HUES64 (cell line): ENCODE data around the gene PARM1.

Experiments
- H3K27ac ChIP-seq: 2 replicates; pipeline ENCODE4 v1.7.0; 2013; ENCODE audit warnings: low read depth, low read length, inconsistent platforms
- H3K27me3 ChIP-seq: 2 replicates; pipeline ENCODE4 v1.6.1; 2013; ENCODE audit warnings: mild to moderate bottlenecking, low read length; ENCODE audit not compliant: insufficient read depth
- H3K36me3 ChIP-seq: 2 replicates; pipeline ENCODE4 v1.6.1; 2013; ENCODE audit warnings: mild to moderate bottlenecking, low read length; ENCODE audit not compliant: insufficient read depth
- H3K4me1 ChIP-seq: 2 replicates; pipeline ENCODE4 v1.6.1; 2013; ENCODE audit warnings: mild to moderate bottlenecking, low read length, moderate library complexity; ENCODE audit not compliant: insufficient read depth
- H3K4me3 ChIP-seq: 2 replicates; pipeline ENCODE4 v1.5.1; 2013; ENCODE audit warnings: mild to moderate bottlenecking, low read length, moderate library complexity
- H3K9ac ChIP-seq: 2 replicates; pipeline ENCODE4 v1.6.1; 2013; ENCODE audit warnings: mild to moderate bottlenecking, low read depth, low read length
- H3K9me3 ChIP-seq: 2 replicates; pipeline ENCODE4 v1.6.1; 2013; ENCODE audit warnings: low read depth, low read length; ENCODE audit not compliant: insufficient read depth
- WGBS: fragments of 150-250, 120-280 bp; methylation state at CpG from one replicate; pipeline ENCODE4 v1.1.7; 2013; ENCODE audit warnings: missing lambda C conversion rate; 5-methylcytosine and 5-hydroxymethylcytosine counted together

The PARM1 gene

GRCh38 chr4:75053352-75053751, 120.4 kb downstream of the PARM1 start:
- 100% methylated on average over 1 of the region's 1 CpG for WGBS
- peaks cover 4% of the 10 kb centered on the region for H3K4me1 ChIP-seq
- H3K27me3 ChIP-seq = no peaks in the 10 kb centered on the region
- H3K4me3 ChIP-seq = no peak overlapping the region
- no peak overlapping the region for H3K27ac ChIP-seq
- no peak overlapping the region for H3K9ac ChIP-seq
- no peaks in the 10 kb centered on the region for H3K36me3 ChIP-seq
- no peaks in the 10 kb centered on the region for H3K9me3 ChIP-seq

- Histone ChIP-seq H3K9ac (no peak overlapping the region), H3K4me3 (no peak overlapping the region), H3K4me1 (no peaks in the 10 kb centered on the region), H3K27me3 (no peaks in the 10 kb centered on the region), H3K27ac (no peak overlapping the region), H3K9me3 (no peaks in the 10 kb centered on the region), H3K36me3 (no peaks in the 10 kb centered on the region)
- WGBS = 93% methylated on average over 3 of the region's 3 CpGs
Observed at GRCh38 chr4:75054078-75054477, 121.2 kb downstream of the PARM1 start.

GRCh38 chr4:75056277-75056676, 123.4 kb downstream of the PARM1 start:
- no peaks in the 10 kb centered on the region for H3K9me3 ChIP-seq
- no peak overlapping the region for H3K9ac ChIP-seq
- no peaks in the 10 kb centered on the region for H3K4me1 ChIP-seq
- no peaks in the 10 kb centered on the region for H3K36me3 ChIP-seq
- H3K4me3 ChIP-seq = no peak overlapping the region
- no peak overlapping the region for H3K27ac ChIP-seq
- WGBS = 86% methylated on average over 4 of the region's 4 CpGs
- no peaks in the 10 kb centered on the region for H3K27me3 ChIP-seq

- no peaks in the 10 kb centered on the region for H3K36me3 ChIP-seq
- no peak overlapping the region for H3K27ac ChIP-seq
- WGBS = 94% methylated on average over 15 of the region's 15 CpGs
- H3K4me1 ChIP-seq = no peaks in the 10 kb centered on the region
- H3K27me3 ChIP-seq = no peaks in the 10 kb centered on the region
- H3K4me3 ChIP-seq = no peak overlapping the region
- H3K9ac ChIP-seq = no peak overlapping the region
- no peaks in the 10 kb centered on the region for H3K9me3 ChIP-seq
Observed at GRCh38 chr4:75057369-75057768, 124.5 kb downstream of the PARM1 start.

GRCh38 chr4:75058486-75058885, 125.6 kb downstream of the PARM1 start:
- H3K27ac ChIP-seq = no peak overlapping the region
- H3K4me3 ChIP-seq = no peak overlapping the region
- no peaks in the 10 kb centered on the region for H3K27me3 ChIP-seq
- no peak overlapping the region for H3K9ac ChIP-seq
- 95% methylated on average over 10 of the region's 10 CpGs for WGBS
- no peaks in the 10 kb centered on the region for H3K36me3 ChIP-seq
- no peaks in the 10 kb centered on the region for H3K4me1 ChIP-seq
- H3K9me3 ChIP-seq = no peaks in the 10 kb centered on the region

- Histone ChIP-seq H3K9ac (no peak overlapping the region), H3K4me1 (no peaks in the 10 kb centered on the region), H3K36me3 (no peaks in the 10 kb centered on the region), H3K4me3 (no peak overlapping the region), H3K27me3 (no peaks in the 10 kb centered on the region), H3K9me3 (no peaks in the 10 kb centered on the region), H3K27ac (no peak overlapping the region)
- 93% methylated on average over 3 of the region's 3 CpGs for WGBS
Observed at GRCh38 chr4:75063433-75063832, 130.5 kb downstream of the PARM1 start.

- no peaks in the 10 kb centered on the region for H3K36me3 ChIP-seq
- no peak overlapping the region for H3K4me3 ChIP-seq
- no peak overlapping the region for H3K27ac ChIP-seq
- no peaks in the 10 kb centered on the region for H3K4me1 ChIP-seq
- no peaks in the 10 kb centered on the region for H3K27me3 ChIP-seq
- H3K9me3 ChIP-seq = no peaks in the 10 kb centered on the region
- H3K9ac ChIP-seq = no peak overlapping the region
Observed at GRCh38 chr4:75065909-75066308, 133.0 kb downstream of the PARM1 start.

GRCh38 chr4:75069493-75070074, 136.7 kb downstream of the PARM1 start:
- Histone ChIP-seq H3K36me3 (no peaks in the 10 kb centered on the region), H3K4me1 (no peaks in the 10 kb centered on the region), H3K4me3 (no peak overlapping the region), H3K27ac (no peak overlapping the region), H3K9ac (no peak overlapping the region), H3K9me3 (no peaks in the 10 kb centered on the region), H3K27me3 (no peaks in the 10 kb centered on the region)
- WGBS = 89% methylated on average over 7 of the region's 7 CpGs

- H3K9me3 ChIP-seq = no peaks in the 10 kb centered on the region
- 86% methylated on average over 3 of the region's 4 CpGs for WGBS
Observed at GRCh38 chr4:75071317-75071716, 138.4 kb downstream of the PARM1 start.

GRCh38 chr4:75080888-75081287, 148.0 kb downstream of the PARM1 start:
- 86% methylated on average over 2 of the region's 2 CpGs for WGBS
- H3K4me3 ChIP-seq = no peak overlapping the region
- H3K9me3 ChIP-seq = no peaks in the 10 kb centered on the region
- no peaks in the 10 kb centered on the region for H3K4me1 ChIP-seq
- peaks cover 23% of the 10 kb centered on the region for H3K36me3 ChIP-seq
- no peaks in the 10 kb centered on the region for H3K27me3 ChIP-seq
- H3K27ac ChIP-seq = no peak overlapping the region
- no peak overlapping the region for H3K9ac ChIP-seq

More at GRCh38 chr4:75071317-75071716, 138.4 kb downstream of the PARM1 start:
- Histone ChIP-seq H3K27me3 (no peaks in the 10 kb centered on the region), H3K27ac (no peak overlapping the region), H3K4me3 (no peak overlapping the region), H3K9ac (no peak overlapping the region), H3K36me3 (no peaks in the 10 kb centered on the region), H3K4me1 (no peaks in the 10 kb centered on the region)

- H3K9ac ChIP-seq = no peak overlapping the region
- WGBS = 98% methylated on average over 1 of the region's 1 CpG
- H3K9me3 ChIP-seq = no peaks in the 10 kb centered on the region
- no peak overlapping the region for H3K4me3 ChIP-seq
- H3K27ac ChIP-seq = no peak overlapping the region
- H3K27me3 ChIP-seq = no peaks in the 10 kb centered on the region
- peaks cover 23% of the 10 kb centered on the region for H3K36me3 ChIP-seq
- no peaks in the 10 kb centered on the region for H3K4me1 ChIP-seq
Observed at GRCh38 chr4:75081561-75081960, 148.6 kb downstream of the PARM1 start.

GRCh38 chr4:75087416-75087815, 154.5 kb downstream of the PARM1 start:
- H3K27me3 ChIP-seq = no peaks in the 10 kb centered on the region
- H3K9me3 ChIP-seq = no peaks in the 10 kb centered on the region
- no peak overlapping the region for H3K27ac ChIP-seq
- H3K4me1 ChIP-seq = no peaks in the 10 kb centered on the region
- H3K9ac ChIP-seq = no peak overlapping the region
- H3K4me3 ChIP-seq = no peak overlapping the region
- 96% methylated on average over 1 of the region's 1 CpG for WGBS
- no peaks in the 10 kb centered on the region for H3K36me3 ChIP-seq
